NB4 (cell line): ENCODE results near the gene OMG.

Experiments used
- DNase-seq: peaks from one replicate; pipeline ENCODE4 v3.0.0; 2010; ENCODE audit warnings: low read depth
- H3K4me3 ChIP-seq: one replicate; pipeline ENCODE4 v1.5.1; 2011; ENCODE audit warnings: mild to moderate bottlenecking, low read depth, low read length, moderate library complexity
- CTCF ChIP-seq: IDR thresholded peaks from one replicate; pipeline ENCODE4 v1.5.1; 2012; ENCODE audit warnings: low read depth, low read length
- MAX ChIP-seq: IDR thresholded peaks from 2 replicates; pipeline ENCODE4 v1.6.1; 2011; ENCODE audit warnings: low read depth, low read length
- MYC ChIP-seq: IDR thresholded peaks from 2 replicates; pipeline ENCODE4 v1.6.1; 2011; ENCODE audit warnings: low read depth, low read length
- POLR2A ChIP-seq: IDR thresholded peaks from 2 replicates; pipeline ENCODE4 v1.6.1; 2011; ENCODE audit warnings: mild to moderate bottlenecking; ENCODE audit not compliant: insufficient read length; ENCODE audit errors: extremely low read depth

OMG gene

DNA sequence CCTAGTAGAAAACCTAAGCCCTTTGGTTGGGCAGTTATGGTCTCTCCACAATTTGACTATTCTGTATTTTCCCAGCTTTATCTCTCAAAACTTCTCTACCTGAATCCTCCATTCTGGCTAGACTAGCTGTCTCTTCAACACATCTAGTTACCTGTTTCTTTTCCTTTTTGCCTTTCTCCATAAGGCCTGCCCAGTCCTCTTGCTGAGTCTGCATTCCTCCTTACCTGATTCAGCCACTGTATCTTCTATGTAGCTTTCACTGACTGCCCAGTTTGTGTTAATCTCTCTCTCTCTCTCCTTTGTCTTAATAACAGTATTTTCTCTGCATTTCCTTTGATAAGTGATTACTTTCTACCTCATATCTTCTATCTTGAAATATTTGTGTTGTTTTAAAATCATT is 26.5 kb upstream of the OMG start:
- TF ChIP-seq CTCF: no peak
- no peak for TF ChIP-seq MAX
- no peak for TF ChIP-seq MYC
- TF ChIP-seq POLR2A: no peak
- no peak for DNase-seq
- H3K4me3 ChIP-seq: no peak overlapping the region

DNA sequence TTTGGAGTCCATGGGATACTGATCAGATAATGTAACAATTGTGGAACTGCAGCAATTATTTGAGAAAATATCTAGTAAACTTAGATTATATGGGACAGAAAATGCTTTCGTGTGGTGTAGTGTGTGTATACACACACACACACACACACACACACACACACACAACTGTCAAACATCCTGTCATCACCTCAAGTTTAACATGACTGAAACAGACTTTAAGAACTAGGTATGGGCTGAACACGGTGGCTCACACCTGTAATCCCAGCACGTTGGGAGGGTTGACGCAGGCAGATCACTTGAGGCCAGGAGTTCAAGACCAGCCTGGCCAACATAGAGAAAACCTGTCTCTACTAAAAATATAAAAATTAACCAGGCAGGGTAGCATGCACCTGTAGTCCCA is 24.9 kb upstream of the OMG start:
- no peak for DNase-seq
- TF ChIP-seq CTCF (no peak), MAX (no peak), POLR2A (no peak), MYC (no peak)

DNA sequence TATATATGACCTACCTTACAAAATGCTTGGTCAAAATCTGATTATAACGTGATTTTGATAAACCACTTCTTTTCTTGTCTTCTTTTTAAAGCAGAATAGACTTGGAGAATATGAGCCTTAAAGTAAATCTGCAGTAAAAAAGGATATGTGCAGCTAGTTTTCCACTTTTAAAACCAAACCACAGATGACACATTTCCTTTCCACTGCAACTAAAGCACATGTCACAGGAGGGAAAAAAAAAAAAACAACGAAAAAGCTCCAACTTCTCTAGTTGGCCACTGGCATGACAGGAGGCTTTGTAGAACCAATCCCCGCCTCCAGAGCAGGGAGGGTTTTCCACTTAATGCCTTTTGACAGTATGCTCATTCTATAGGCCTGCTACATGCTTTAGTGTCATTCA is 24.4 kb upstream of the OMG start, which contains the start of gene EVI2A:
TSS of gene EVI2A (minus strand) at position 142 of the 400 bp plus-strand sequence. CDS start 2,609 bp downstream, outside the sequence.
- peak within 1 kb of the TSS; percentile 79 for H3K4me3 ChIP-seq
- peak; percentile 95 for DNase-seq
- TF ChIP-seq CTCF (no peak), MYC (peak; percentile 95), MAX (peak; percentile 98)

More for the DNA sequence above, 24.9 kb upstream of the OMG start:
- no peak overlapping the region for H3K4me3 ChIP-seq

GRCh38 chr17:31320791-31321190 is 23.8 kb upstream of the OMG start:
- DNase-seq: peak; percentile 53
- TF ChIP-seq MAX (no peak), MYC (no peak), POLR2A (no peak), CTCF (no peak)
- peak overlapping the region; percentile 79 for H3K4me3 ChIP-seq

- no peak for TF ChIP-seq MYC
- no peak for TF ChIP-seq CTCF
- no peak for TF ChIP-seq POLR2A
- no peak for TF ChIP-seq MAX
These were observed 23.2 kb upstream of the OMG start for GRCh38 chr17:31320241-31320640.

More at GRCh38 chr17:31320241-31320640, 23.2 kb upstream of the OMG start:
- peak; percentile 24 for DNase-seq
- peak overlapping the region; percentile 79 for H3K4me3 ChIP-seq
